Cardiac fibroblast (primary cell): ENCODE data around the gene CDIPT.

Source experiments
- DNase-seq, 2 donors: peaks; one replicate each; pipeline versions ENCODE4 v3.0.0 to v3.0.0-alpha.2; 2010; ENCODE audit warnings: low read depth in 2 of 2
- H3K4me3 ChIP-seq, 2 donors: replicated peaks in 1 of 2; 1 replicate in 1 of 2; 2 replicates in 1 of 2; pipeline ENCODE4 v1.5.1; 2011; ENCODE audit warnings: low read depth in 2 of 2, low read length in 2 of 2, mild to moderate bottlenecking in 2 of 2, moderate library complexity in 1 of 2
- CTCF ChIP-seq: IDR thresholded peaks from one replicate; pipeline ENCODE4 v1.5.1; 2011; ENCODE audit warnings: low read depth, mild to moderate bottlenecking, low read length, inconsistent platforms

The CDIPT gene

GRCh38 chr16:29831490-29831889 lies 31.5 kb downstream of the CDIPT start:
- H3K4me3 ChIP-seq = no peak overlapping the region
- TF ChIP-seq CTCF = no peak
- DNase-seq = no peak

- no peak for DNase-seq
- TF ChIP-seq CTCF = no peak
- H3K4me3 ChIP-seq = no peak overlapping the region
Measured at GRCh38 chr16:29830774-29831173, 32.3 kb downstream of the CDIPT start.

GRCh38 chr16:29826342-29826695 lies 36.7 kb downstream of the CDIPT start:
- DNase-seq = no peak
- TF ChIP-seq CTCF = no peak
- H3K4me3 ChIP-seq = no peak overlapping the region

GRCh38 chr16:29825145-29826044 lies 37.6 kb downstream of the CDIPT start:
- TF ChIP-seq CTCF = no peak
- peak; percentile 75 to 88 for DNase-seq
- peak overlapping the region in 1 of 2 donors; percentile 28 for H3K4me3 ChIP-seq

- TF ChIP-seq CTCF = no peak
- peak; percentile 67 to 73 for DNase-seq
- H3K4me3 ChIP-seq = peak overlapping the region in 1 of 2 donors; percentile 21
Measured at GRCh38 chr16:29824589-29825144, 38.4 kb downstream of the CDIPT start.

GRCh38 chr16:29821643-29822115 lies 41.3 kb downstream of the CDIPT start:
- H3K4me3 ChIP-seq = peak overlapping the region; percentile 75 to 80
- no peak for TF ChIP-seq CTCF
- DNase-seq = peak; percentile 78 to 79
